HepG2 (cell line): Measurements from ENCODE around the gene VDR. TPM values are rescaled to one million over a fixed set of nuclear protein-coding genes. Genes with fewer than 3 reads are reported as not detected.

Experiments
- ATAC-seq: fragments of 200-7000 bp; cut with Tn5 transposase; 3 replicates; pipeline ENCODE4 v1.9.1; 2020; ENCODE audit warnings: mild to moderate bottlenecking, moderate library complexity
- BruUV-seq: library from RNA; stranded (reverse); fragments of 400-500 nt; replicated peaks from 2 replicates; lab custom pipeline; 2021; lab: Mats Ljungman, UMichigan
- CTCF ChIA-PET: fragments of 300-600 bp; formaldehyde crosslinking; extraction: SDS; loops from one replicate; lab custom pipeline; 2021; ENCODE audit warnings: low total read pairs, inconsistent platforms, low intra/inter-chr PET ratio; lab: Yijun Ruan, JAX
- POLR2A ChIA-PET: fragments of 350-600 bp; sonication (Branson Sonifier 250); formaldehyde crosslinking; loops from one replicate; lab custom pipeline; 2020; ENCODE audit warnings: antibody characterized with exemption, inconsistent platforms; lab: Yijun Ruan, JAX
- DNase-seq: peaks from one replicate; pipeline ENCODE4 v3.0.0-alpha.2; 2015; ENCODE audit warnings: low spot score
- FAIRE-seq: peaks from 3 replicates; lab custom pipeline; 2011; peaks lifted over from hg19 to GRCh38; lab: Jason Lieb, UNC
- H2AFZ ChIP-seq: one replicate; pipeline ENCODE4 v1.6.1; 2011; ENCODE audit warnings: low read length, inconsistent platforms
- H3K27ac ChIP-seq: fragments of 300-600 bp; 3 replicates; pipeline ENCODE4 v1.8.0; 2011; ENCODE audit warnings: mixed run types, mild to moderate bottlenecking, mixed read lengths, low read length, inconsistent platforms; ENCODE audit not compliant: insufficient read depth; ENCODE audit errors: extremely low read length
- H3K27me3 ChIP-seq, 2 experiments: fragments of 200-600 bp in 1 of 2; 2 replicates in 1 of 2; 3 replicates in 1 of 2; pipeline versions ENCODE4 v1.6.0 to v1.8.0; 2011; ENCODE audit warnings: low read length in 2 of 2, mild to moderate bottlenecking in 2 of 2, moderate library complexity in 2 of 2, inconsistent platforms in 1 of 2; ENCODE audit not compliant: insufficient read depth in 2 of 2, control insufficient read depth in 1 of 2
- H3K36me3 ChIP-seq, 2 experiments: fragments of 200-600 bp in 1 of 2; replicated peaks in 1 of 2; 2 replicates in 1 of 2; 3 replicates in 1 of 2; pipeline versions ENCODE4 v1.5.1 to v1.8.0; 2011; ENCODE audit warnings: low read length in 2 of 2, inconsistent platforms in 1 of 2; ENCODE audit not compliant: insufficient read depth in 2 of 2, control insufficient read depth in 1 of 2
- H3K4me1 ChIP-seq: 2 replicates; pipeline ENCODE4 v1.5.1; 2012; ENCODE audit warnings: low read length, inconsistent platforms; ENCODE audit not compliant: insufficient read depth
- H3K4me2 ChIP-seq: 2 replicates; pipeline ENCODE4 v1.6.0; 2011; ENCODE audit warnings: low read depth, low read length, inconsistent platforms
- H3K4me3 ChIP-seq, 3 experiments: fragments of 200-600 bp in 1 of 3; sonication (generic), shearing (Covaris generic) in 1 of 3; replicated peaks in 1 of 3; 2 replicates each; pipeline ENCODE4 v1.5.1; 2011 to 2016; ENCODE audit warnings: low read length in 3 of 3, inconsistent platforms in 2 of 3, low read depth in 2 of 3, mild to moderate bottlenecking in 2 of 3, control low read depth in 1 of 3, mixed read lengths in 1 of 3; ENCODE audit not compliant: insufficient read depth in 1 of 3
- H3K79me2 ChIP-seq: one replicate; pipeline ENCODE4 v1.6.1; 2011; ENCODE audit warnings: low read length, inconsistent platforms; ENCODE audit not compliant: insufficient read depth
- H3K9ac ChIP-seq: 2 replicates; pipeline ENCODE4 v1.6.0; 2011; ENCODE audit warnings: mild to moderate bottlenecking, low read depth, low read length, inconsistent platforms; ENCODE audit not compliant: insufficient read depth
- H3K9me3 ChIP-seq: 2 replicates; pipeline ENCODE4 v1.5.1; 2012; ENCODE audit warnings: mild to moderate bottlenecking, low read length
- H4K20me1 ChIP-seq: 2 replicates; pipeline ENCODE4 v1.6.0; 2011; ENCODE audit warnings: inconsistent platforms, mild to moderate bottlenecking, low read length, moderate library complexity; ENCODE audit not compliant: insufficient read depth
- GFI1 ChIP-seq: sonication (generic); formaldehyde crosslinking; IDR thresholded peaks from 2 replicates; pipeline ENCODE4 v1.5.0; 2020; ENCODE audit warnings: missing genetic modification reagents, mild to moderate bottlenecking, borderline replicate concordance
- KMT2B ChIP-seq: IDR thresholded peaks from 2 replicates; pipeline ENCODE4 v1.6.1; 2016; ENCODE audit warnings: missing genetic modification reagents, missing compliant biosample characterization
- SMAD9 ChIP-seq: sonication (generic); formaldehyde crosslinking; IDR thresholded peaks from 2 replicates; pipeline ENCODE4 v1.5.1; 2020; ENCODE audit warnings: mild to moderate bottlenecking, missing genetic modification reagents
- TSC22D2 ChIP-seq: sonication (generic); formaldehyde crosslinking; IDR thresholded peaks from 2 replicates; pipeline ENCODE4 v1.5.1; 2020; ENCODE audit warnings: missing genetic modification reagents, mild to moderate bottlenecking, borderline replicate concordance
- ZIK1 ChIP-seq: sonication (generic); formaldehyde crosslinking; IDR thresholded peaks from 2 replicates; pipeline ENCODE4 v1.5.0; 2020; ENCODE audit warnings: mild to moderate bottlenecking, low read depth, missing genetic modification reagents, borderline replicate concordance
- ZNF10 ChIP-seq: sonication (generic); formaldehyde crosslinking; IDR thresholded peaks from 2 replicates; pipeline ENCODE4 v1.4.0; 2020; ENCODE audit warnings: mild to moderate bottlenecking, low read depth, missing genetic modification reagents, borderline replicate concordance
- ZNF263 ChIP-seq: sonication (generic); formaldehyde crosslinking; IDR thresholded peaks from 2 replicates; pipeline ENCODE4 v1.4.0; 2020; ENCODE audit warnings: missing genetic modification reagents
- ZNF333 ChIP-seq: sonication (generic); formaldehyde crosslinking; IDR thresholded peaks from 2 replicates; pipeline ENCODE4 v1.4.0; 2020; ENCODE audit warnings: mild to moderate bottlenecking, missing genetic modification reagents, borderline replicate concordance
- WGBS: methylation state at CpG from one replicate; pipeline ENCODE4 v1.1.6; 2017; ENCODE audit warnings: low lambda C conversion rate; 5-methylcytosine and 5-hydroxymethylcytosine counted together
- in situ Hi-C: cut with HindIII; loops from 2 replicates; pipeline ENCODE4 v1.10.0; 2017; ENCODE audit warnings: low pct_unique_long_range_greater_than_20kb; ENCODE audit not compliant: extremely low pct_ligation_motif_present
- intact Hi-C: fragments of 100-400 bp; cut with micrococcal nuclease; formaldehyde crosslinking; loops from one replicate; pipeline ENCODE4 v1.10.0; 2022; ENCODE audit not compliant: unreplicated experiment
- polyA plus RNA-seq, 8 experiments: library from polyadenylated mRNA; depleted of rRNA in 3 of 8; stranded (reverse) in 7 of 8; unstranded in 1 of 8; fragments of >200 nt; fragmentation: Illumina TruSeq in 4 of 8; extraction: Trizol in 4 of 8; gene quantifications; 2 replicates each; pipeline versions ENCODE4 v1.2.1 to v1.2.3, GENCODE V29; 2011 to 2016; ENCODE audit warnings: low read depth in 4 of 8, missing spikeins in 1 of 8, mixed read lengths in 1 of 8; ENCODE audit not compliant: insufficient read depth in 1 of 8
- total RNA-seq, 5 experiments: library from RNA; depleted of rRNA; stranded (reverse); fragments of >200 nt; fragmentation: Illumina TruSeq; extraction: Trizol; gene quantifications; 2 replicates each; pipeline ENCODE4 v1.2.3, GENCODE V29; 2016; ENCODE audit warnings: low read depth in 1 of 5
- TF ChIP-seq, protein P1 (sequence below): sonication (generic); formaldehyde crosslinking; IDR thresholded peaks from 2 replicates; pipeline ENCODE4 v1.8.1; 2022; ENCODE audit warnings: low read depth, mild to moderate bottlenecking, missing genetic modification reagents
- TF ChIP-seq, protein P2 (sequence below): sonication (generic); formaldehyde crosslinking; IDR thresholded peaks from 2 replicates; pipeline ENCODE4 v1.5.0; 2020; ENCODE audit warnings: mild to moderate bottlenecking, missing genetic modification reagents

The VDR gene
- total and polyA plus RNA-seq, 2 of the 13 experiments (the other 11 are each of a cell fraction or from before 2014, with no cell fraction given) = 0.08 to 0.33 TPM

DNA sequence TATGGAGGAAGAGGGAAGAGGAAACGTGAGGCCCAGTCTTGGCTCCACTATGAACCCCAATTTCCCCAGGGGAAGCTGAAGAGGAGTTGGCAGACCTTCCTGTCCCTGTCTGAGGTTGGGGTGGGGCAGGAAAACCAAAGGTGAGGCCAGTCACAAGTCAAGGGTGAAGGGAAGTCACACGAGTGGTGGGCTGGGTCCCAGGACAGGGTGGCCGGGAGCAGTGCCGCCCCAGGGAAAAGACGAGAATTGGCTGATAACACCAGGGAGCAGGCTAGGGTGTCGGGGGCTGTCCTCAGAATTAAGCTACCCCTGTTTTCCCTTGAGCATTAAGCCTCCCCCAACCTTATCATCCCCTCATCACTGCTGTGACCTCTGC is 3.1 kb downstream of the VDR start:
- Histone ChIP-seq H3K27me3 (peaks cover 0 to 31% of the 10 kb centered on the region in 2 experiments; a peak in 3 of 5 replicates), H3K79me2 (no peaks in the 10 kb centered on the region), H3K4me2 (no peak overlapping the region), H3K36me3 (no peaks in the 10 kb centered on the region), H3K4me1 (peaks cover 37% of the 10 kb centered on the region), H2AFZ (no peak overlapping the region)
- no TSS peak for BruUV-seq
- intact Hi-C loops = loop anchor here (2.0 to 10.0 kb wide), 3 partner anchors 61 to 263 kb away; partner anchors contain the start of gene TMEM106C
- DNase-seq = no peak
- CTCF ChIA-PET = interaction anchor here (2.3 kb wide), 1 partner anchor 48 kb away, joined by 30 read pairs; no protein-coding TSS in a partner anchor
- no peak for TF ChIP-seq ZIK1 (CRISPR knock-in tag)
- no peak for TF ChIP-seq KMT2B (CRISPR knock-in tag)
- TF ChIP-seq, protein P1, sequence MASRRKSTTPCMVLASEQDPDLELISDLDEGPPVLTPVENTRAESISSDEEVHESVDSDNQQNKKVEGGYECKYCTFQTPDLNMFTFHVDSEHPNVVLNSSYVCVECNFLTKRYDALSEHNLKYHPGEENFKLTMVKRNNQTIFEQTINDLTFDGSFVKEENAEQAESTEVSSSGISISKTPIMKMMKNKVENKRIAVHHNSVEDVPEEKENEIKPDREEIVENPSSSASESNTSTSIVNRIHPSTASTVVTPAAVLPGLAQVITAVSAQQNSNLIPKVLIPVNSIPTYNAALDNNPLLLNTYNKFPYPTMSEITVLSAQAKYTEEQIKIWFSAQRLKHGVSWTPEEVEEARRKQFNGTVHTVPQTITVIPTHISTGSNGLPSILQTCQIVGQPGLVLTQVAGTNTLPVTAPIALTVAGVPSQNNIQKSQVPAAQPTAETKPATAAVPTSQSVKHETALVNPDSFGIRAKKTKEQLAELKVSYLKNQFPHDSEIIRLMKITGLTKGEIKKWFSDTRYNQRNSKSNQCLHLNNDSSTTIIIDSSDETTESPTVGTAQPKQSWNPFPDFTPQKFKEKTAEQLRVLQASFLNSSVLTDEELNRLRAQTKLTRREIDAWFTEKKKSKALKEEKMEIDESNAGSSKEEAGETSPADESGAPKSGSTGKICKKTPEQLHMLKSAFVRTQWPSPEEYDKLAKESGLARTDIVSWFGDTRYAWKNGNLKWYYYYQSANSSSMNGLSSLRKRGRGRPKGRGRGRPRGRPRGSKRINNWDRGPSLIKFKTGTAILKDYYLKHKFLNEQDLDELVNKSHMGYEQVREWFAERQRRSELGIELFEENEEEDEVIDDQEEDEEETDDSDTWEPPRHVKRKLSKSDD (CRISPR knock-in tag) = no peak
- TF ChIP-seq ZNF263 = no peak
- no peak for TF ChIP-seq GFI1 (CRISPR knock-in tag)
- TF ChIP-seq TSC22D2 (CRISPR knock-in tag) = no peak
- TF ChIP-seq, protein P2, sequence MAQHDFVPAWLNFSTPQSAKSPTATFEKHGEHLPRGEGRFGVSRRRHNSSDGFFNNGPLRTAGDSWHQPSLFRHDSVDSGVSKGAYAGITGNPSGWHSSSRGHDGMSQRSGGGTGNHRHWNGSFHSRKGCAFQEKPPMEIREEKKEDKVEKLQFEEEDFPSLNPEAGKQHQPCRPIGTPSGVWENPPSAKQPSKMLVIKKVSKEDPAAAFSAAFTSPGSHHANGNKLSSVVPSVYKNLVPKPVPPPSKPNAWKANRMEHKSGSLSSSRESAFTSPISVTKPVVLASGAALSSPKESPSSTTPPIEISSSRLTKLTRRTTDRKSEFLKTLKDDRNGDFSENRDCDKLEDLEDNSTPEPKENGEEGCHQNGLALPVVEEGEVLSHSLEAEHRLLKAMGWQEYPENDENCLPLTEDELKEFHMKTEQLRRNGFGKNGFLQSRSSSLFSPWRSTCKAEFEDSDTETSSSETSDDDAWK (CRISPR knock-in tag) = no peak
- no peak for TF ChIP-seq ZNF10 (CRISPR knock-in tag)
- no peak for TF ChIP-seq SMAD9 (CRISPR knock-in tag)
- TF ChIP-seq ZNF333 (CRISPR knock-in tag) = no peak
- TF ChIP-seq, all 625 proteins: peak for 0
- in situ Hi-C loops = loop anchor here (5.0 to 10.0 kb wide), 2 partner anchors 51 to 263 kb away; no protein-coding TSS in a partner anchor
- POLR2A ChIA-PET = no interaction called here
- WGBS = 60% methylated on average over 5 of the region's 6 CpGs
- no peak for ATAC-seq
- no peak for FAIRE-seq
- Histone ChIP-seq H4K20me1 (no peaks in the 10 kb centered on the region), H3K4me3 (no peak overlapping the region), H3K27ac (no peak overlapping the region), H3K9ac (no peak overlapping the region), H3K9me3 (no peaks in the 10 kb centered on the region)
